ENCODE measurements around the gene B4GALNT2.
"Not testable (repeated sequence)": the region's sequence is repeated elsewhere in the genome, so short reads cannot be mapped to it uniquely, and the experiment has no call there.

B4GALNT2 gene

DNA sequence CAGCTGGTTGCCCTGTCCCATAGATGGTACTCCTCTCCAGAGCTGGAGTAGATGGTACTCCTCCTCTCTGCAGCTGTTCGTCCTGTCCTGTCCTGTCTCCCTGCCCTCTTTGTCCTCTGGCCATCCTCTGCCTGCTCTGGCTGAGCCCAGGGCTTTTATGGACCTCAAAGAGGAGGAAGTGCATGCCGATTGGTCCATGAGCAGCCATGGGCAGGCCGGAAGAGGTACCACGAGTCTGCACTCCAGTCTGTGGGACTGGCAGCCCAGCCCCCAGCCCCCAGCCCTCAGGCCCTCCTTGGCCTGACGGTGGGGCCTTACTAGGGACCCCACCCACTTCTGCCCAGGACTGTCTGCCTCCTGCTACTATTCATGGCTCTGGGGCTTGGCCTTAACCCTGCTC, 50.8 kb downstream of the B4GALNT2 start:
- no peak for DNase-seq (ENCODE audit: low read depth)

DNA sequence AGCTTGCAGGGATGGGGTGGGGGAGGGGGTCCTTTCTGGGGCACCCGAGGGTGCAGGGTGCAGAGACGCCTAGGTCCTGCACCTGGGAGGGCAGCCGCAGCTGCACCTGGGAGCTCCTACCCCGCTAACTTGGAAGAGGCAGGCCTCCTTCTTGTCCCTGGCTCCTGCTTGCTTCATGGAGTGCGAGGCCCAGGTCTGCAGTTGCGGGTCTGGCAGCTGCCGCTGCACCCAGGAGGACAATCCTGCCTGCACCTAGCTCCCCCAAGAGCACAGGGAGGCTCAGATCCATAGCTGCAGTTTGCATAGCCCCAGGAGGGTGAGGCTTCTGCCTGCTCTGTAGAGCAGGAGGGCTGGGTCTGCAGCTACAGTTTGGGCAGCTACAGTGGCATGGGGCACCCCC, 51.2 kb downstream of the B4GALNT2 start:
- DNase-seq (ENCODE audit: low read depth) = no peak

DNA sequence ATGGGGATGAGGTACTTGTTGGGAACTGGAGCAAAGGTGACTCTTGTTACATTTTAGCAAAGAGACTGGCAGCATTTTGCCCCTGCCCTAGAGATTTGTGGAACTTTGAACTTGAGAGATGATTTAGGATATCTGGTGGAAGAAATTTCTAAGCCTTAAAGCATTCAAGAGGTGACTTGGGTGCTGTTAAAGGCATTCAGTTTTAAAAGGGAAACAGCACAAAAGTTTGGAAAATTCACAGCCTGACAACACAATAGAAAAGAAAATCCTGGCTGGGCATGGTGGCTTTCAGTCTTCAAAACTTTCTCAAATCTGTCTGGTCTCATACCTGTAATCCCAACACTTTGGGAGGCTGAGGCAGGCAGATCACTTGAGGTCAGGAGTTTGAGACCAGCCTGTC, 52.0 kb downstream of the B4GALNT2 start:
- not testable (repeated sequence) for DNase-seq (ENCODE audit: low read depth)

DNA sequence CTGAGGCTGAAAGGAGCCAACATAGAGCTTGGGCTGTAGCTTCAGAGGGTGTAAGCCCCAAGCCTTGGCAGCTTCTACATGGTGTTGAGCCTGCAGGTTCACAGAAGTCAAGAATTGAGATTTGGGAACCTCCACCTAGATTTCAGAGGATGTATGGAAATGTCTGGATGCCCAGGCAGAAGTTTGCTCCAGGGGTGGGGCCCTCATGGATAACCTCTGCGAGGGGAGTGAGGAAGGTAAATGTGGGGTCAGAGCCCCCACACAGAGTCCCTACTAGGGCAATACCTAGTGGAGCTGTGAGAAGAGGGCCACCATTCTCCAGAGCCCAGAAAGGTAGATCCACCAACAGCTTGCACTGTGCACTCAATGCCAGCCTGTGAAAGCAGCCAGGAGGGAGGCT, 52.8 kb downstream of the B4GALNT2 start:
- not testable (repeated sequence) for DNase-seq (ENCODE audit: low read depth)

DNA sequence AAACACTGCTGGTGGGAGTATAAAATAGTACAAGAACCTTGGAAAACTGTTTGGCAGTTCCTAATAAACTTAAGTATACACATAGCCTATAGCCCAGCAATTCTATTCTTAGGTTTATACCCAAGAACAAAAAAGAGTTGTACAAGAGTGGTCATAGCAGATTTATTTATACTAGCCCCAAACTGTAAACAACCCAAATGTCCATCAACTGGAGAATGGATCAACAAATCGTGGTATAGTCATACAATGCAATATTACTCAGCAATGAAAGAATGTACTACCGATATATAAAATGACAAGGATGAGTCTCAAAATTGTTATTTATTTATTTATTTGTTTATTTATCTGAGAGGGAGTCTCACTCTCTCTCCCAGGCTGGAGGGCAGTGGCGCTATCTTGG, 54.7 kb downstream of the B4GALNT2 start:
- no peak for DNase-seq (ENCODE audit: low read depth)

DNA sequence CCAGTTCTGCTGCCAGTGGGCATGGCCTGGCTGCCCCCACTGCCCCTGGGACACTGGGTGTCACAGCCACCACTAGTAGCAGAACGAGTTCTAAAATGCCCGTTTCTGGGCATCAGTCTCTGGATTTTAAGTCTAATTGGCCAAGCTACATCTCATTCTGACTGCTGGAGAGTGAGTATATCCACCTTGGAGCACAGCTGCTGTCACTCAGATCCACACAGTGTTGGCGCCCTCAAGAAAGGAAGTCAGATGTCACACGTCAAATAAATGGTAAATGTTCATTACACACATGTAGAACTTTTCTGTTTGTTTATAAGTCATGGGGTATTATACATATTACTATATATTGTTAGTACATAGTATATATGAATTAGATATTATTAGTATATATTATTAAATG, 58.4 kb downstream of the B4GALNT2 start:
- DNase-seq (ENCODE audit: low read depth) = no peak

DNA sequence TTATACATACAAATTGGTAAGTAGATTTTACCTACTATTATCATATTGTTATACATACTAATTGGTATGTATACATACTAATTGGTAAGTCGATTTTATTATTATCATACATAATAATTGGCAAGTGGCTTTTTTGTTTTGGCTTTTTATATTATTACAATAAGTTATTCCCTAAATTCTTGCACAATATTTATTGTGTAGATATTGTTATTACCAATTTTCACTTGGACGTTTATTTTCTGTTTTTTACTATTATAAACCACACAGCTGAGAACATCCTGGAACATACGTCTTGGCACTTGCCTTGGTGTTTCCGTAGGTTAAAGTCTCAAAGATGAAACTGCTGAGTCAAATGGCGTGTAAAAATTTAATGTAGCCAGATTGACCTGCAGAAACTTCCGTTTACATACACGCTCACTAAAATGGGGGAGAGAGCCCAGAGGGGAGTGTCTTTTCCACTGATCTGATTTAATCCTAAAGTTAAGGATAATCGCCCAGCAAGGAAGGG, 58.9 kb downstream of the B4GALNT2 start:
- no peak for DNase-seq (ENCODE audit: low read depth)

DNA sequence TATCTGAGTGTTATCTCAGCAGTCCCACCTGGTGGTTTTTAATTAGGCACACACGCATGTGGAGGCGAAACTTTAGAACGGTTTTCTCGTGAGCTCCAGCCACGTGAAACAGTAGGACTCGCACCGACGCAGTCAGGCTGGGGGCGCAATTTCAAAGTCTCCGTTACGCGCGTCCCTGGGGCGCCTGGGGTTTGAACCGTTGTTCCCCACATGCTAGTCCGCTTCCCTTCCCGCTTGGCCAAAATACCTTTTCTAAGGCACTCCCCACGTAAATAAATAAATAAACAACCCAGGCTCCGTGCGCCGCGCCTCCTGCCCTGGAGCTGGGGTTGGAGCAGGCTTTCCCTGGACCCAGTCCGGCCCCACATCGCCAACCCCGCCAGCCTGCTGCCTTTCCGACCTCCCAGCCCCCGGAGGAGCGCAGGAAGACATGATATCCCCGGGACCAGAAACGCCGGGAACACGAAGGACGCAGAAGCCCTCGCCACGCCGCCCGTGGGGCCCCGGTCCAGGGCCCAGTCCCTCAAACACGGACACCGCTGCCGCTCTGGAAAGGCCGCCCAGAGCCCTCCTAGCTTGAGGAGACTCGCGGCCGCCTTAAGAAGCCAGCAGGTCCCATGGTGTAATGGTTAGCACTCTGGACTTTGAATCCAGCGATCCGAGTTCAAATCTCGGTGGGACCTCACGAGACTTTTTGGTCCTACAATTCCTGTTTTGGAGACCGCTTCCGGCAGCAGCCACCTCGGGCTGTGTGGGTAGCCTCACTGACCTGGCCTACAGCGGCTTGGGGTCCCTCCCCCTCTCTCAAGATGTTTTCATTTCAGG, 59.6 kb downstream of the B4GALNT2 start:
- DNase-seq (ENCODE audit: low read depth) = peak; percentile 92

DNA sequence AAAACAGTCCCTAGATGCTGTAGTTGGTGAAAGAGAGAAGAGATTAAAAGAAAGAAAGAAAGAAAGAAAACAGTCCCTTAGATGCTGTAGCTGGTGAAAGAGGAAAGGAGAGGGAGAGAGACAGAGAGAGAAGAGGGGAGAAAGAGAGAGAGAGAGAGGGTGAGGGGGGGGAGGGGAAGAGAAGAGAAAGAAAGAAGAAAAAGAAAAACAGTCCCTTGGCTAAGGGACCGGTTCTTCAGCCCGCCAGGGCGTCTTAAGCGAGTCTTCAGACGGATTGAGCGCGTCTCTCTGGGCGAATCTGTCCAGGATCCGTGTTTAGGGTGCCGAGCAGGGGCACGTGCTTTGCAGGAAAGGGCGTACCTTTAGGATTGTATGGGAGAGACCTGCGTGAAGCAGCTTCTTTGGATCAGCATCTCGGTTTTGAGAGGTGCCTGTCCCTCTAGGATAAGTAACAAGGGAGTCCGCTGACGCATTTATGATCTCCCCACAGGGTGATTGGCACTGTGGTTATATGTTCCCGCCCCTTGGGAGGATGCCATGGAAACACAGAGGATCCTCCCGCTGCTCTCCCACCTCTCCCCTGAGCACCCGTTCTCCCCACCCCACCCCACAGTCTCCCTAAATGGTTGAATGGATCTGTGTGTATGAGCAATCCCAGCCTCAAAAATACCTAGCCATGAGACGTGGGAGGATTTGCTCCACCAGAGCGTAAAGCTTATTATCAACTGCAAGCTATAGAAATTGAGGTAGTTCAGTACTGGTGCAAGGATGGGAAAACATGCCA, 61.1 kb downstream of the B4GALNT2 start:
- DNase-seq (ENCODE audit: low read depth) = no peak

DNA sequence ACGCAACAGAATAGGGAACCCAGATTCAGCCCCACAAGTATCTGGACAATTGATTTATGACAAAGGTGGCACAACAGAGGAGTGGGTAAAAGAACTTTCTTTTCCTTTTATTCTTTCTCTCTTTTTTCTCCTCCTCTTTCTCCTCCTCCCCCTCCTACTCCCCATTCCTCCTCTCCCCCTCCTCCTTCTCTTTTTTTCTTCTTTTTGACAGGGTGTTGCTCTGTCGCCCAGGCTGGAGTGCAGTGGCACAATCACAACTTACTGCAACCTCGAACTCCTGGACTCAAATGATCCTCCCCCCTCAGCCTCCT, 61.7 kb downstream of the B4GALNT2 start:
- DNase-seq (ENCODE audit: low read depth) = no peak

DNA sequence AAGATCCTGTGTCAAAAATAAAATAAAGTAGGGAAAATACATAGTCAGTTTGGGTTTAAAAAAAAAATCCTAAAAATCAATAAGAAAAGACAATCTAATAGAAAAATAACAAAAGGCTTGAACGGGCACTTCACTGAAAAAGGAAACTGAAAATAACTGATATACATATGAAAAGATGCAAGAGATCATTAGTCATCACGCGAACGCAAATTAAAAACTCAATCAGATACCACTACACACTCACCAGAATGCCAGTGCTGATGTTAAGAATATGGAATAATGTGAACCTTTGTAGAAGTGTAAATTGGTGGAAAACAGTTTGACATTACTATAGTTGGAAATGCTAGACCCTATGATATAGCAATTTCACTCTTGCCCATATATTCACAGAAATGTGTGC, 63.2 kb downstream of the B4GALNT2 start:
- DNase-seq (ENCODE audit: low read depth) = no peak

DNA sequence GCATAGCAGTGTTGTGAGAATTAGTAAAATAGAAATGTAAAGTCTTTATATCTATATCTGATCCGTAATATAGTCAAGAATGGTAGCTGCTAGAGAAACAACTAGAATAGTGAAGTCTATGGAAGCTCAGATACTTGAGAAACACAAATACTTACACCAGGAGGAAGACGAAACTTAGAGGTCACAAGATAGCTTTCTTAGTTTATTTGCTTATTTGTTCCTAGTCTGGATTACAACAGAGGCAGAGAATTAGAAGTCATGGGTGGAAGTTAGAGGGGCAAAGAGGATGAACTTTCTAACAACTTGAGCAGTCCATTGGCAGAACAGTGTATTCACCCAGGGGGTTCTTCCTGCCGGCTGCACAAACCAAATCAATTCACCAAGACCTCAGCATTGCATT, 64.0 kb downstream of the B4GALNT2 start:
- no peak for DNase-seq (ENCODE audit: low read depth)

DNA sequence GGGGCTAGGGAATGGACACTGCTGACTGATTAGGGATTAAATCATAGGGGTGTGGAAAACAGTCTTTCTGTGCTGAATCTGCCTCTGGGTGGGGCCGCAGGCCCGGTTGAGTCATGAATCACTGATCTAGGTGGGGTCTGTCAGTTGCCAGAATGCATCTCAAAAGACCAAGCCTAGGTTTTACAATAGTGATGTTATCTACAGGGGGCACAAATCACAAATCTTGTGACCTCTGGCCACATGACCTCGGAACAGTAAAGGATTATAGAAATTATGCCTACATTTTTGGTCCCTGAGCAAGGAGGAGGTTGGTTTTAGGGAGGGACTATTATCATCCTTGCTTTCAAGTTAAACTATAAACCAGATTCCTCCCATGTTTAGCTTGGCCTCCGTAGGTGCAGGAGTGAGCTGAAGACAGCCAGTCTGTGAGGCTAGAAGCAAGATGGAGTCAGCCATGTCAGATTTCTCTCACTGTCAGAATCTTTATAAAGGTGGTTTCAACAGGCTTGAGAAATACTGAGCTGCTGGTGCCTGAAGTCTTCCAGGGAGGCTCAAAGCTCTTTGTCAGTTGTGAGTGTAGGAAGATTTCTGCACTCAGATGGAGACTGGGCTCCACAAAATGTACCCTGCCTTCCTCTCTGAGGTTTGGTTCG, 64.9 kb downstream of the B4GALNT2 start:
- no peak for DNase-seq (ENCODE audit: low read depth)

DNA sequence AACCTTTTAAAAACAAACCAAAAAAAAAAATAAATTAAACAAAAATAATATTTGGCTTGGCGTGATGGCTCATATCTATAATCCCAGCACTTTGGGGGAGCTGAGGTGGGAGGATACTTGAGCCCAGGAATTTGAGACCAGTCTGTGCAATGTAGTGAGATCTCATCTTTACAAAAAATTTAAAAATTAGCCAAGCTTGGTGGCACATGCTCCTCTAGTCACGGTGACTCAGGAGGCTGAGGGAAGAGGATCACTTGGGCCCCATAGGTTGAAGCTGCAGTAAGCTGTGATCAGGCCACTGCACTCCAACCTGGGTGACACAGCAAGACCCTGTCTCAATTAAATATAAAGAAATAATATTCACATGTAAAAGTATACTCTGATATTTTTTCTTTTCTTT, 65.6 kb downstream of the B4GALNT2 start:
- no peak for DNase-seq (ENCODE audit: low read depth)

DNA sequence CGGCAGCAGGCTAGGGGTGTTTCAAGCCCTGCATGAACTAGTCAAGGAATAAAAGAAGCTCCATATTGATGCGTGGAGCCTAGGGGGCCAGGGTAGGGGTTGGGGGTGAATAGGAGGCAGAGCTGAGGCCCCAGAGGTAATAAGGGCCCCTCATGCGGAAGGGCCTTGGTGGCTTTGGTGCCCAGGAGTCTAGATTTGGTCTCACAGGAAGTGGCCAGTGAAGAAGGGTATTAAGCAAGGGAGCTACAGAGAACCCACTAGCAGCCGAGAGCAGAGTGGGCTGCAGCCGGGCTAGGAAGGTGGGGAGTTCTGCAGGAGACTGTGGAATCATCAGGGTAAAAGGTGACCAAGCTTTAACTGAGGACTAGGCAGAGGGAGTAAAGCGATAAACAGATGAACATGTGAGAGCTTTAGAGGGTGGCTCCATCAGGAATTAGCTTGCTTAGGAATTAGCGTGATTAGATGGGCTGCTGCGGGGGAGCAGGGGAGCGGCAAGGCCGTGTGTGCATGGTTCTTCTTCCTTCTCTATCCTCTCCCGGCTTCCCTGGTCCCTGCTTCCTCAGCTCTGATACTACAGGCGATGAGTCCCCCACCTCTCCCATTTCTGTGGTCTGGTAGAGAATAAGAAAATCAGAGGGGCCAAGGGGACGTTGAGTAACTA, 68.0 kb downstream of the B4GALNT2 start:
- DNase-seq (ENCODE audit: low read depth) = no peak

DNA sequence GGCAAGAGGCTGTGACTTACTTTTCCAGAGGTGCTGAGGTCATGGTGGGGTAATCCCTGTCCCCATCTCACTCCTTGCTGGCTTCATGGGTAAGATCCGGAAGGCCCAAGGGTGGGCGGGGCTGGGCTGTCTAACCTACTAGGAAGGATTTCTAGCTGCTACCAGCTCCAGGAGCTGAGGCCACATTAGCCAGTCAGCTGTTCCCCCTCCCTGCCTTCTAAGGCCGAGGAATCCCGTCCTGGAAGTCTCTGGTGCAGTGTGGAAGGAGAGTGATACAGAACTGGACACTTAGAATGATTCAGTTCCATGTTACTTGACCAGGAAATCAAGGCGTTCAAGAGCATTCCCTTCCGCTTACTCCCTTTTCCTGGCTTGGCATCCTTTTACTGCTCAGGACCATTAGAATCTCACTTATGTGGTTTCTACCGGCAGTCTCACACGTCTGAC, 68.9 kb downstream of the B4GALNT2 start:
- no peak for DNase-seq (ENCODE audit: low read depth)

DNA sequence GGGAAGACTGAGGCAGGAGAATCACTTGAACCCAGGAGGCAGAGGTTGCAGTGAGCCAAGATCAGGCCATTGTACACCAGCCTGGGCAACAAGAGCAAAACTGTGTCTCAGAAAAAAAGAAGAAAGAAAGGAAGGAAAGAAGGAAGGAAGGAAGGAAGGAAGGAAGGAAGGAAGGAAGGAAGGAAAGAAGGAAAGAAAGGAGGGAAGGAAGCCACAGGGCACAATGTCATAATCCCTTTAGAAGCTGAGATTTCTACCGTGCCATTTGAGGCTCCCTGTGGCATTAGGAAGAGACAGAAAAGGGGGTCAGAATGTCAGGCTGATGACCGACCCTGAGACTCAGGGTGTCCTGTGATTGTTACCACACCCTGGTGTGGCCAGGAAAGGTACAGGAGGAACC, 71.2 kb downstream of the B4GALNT2 start:
- no peak for DNase-seq (ENCODE audit: low read depth)

DNA sequence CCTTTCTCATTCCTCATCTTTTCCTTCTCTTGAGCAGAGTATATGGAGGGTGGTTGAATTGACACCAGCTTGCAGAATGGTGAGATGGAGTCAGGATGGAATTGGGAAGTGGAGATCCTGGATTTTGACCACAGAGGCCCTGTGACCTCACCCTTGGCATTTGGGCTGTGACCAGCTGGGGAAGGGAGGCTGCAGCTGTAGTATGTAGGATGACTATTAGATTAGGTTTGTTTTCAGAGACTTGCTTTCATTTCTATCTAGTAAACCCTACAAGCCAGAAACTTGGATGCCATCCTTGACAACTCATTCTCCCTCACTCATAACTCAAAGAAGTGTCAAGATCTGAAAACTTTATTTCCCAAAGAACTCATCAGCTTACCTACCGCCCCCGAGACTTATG, 71.9 kb downstream of the B4GALNT2 start:
- no peak for DNase-seq (ENCODE audit: low read depth)

DNA sequence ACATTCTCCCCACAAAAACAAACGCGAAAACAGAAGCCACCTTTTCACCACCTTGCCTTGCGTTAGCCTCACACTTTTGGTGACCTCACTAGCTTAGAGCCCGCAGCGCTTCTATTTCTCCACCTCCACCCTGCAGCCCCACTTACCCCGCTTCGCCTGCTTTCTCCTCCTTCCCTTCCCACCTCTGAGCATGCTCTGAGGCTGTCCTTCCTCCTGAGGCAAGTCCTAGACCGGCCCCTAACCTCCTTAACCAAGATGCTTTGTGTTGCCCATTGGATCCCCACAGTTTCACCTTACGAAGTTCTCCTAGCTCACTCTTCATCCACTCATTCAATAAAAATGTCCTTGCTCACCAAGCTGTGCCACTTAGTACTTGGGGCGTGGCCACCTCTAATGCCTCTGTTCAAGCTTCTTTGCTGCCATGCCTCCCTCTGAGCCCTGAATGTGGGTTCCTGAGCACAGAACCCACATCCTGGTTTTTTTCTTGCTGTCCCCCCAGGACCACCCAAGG, 76.5 kb downstream of the B4GALNT2 start:
- no peak for DNase-seq (ENCODE audit: low read depth)

DNA sequence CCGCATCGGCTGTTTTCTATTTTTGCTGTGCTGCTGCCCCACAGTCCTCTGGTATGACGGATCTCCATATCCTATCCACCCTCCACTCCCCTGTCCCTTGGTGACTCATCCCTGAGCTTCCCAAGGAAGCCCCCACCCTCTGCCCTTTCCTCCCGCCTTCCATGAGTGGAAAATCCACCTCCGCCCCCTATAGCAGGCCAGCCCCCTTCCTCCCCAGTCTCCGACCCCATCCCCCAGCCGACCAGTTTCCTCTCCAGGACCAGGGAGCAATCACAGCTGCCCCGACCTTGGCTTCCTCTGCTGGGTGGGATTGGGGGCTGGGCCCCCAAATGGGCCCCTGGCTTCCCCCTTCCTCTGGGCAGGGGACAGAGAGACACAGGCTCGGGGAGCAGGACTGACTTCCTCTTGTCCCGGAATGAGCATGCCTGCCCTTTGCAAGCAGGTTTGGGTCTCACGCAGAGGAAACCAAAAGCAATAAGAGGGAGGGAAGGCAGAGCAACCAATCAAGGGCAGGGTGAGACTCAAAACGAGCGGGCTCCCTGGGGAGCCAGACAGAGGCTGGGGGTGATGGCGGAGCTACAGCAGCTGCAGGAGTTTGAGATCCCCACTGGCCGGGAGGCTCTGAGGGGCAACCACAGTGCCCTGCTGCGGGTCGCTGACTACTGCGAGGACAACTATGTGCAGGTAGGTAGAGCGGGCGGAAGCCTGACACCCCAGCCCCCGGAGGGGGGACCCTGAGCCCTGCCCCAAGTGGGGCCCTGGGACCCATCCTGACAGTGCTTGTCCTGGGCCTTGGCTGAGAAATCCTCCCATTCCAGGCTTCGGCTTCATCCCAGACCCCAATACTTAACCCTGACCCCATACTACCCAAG, 77.8 kb downstream of the B4GALNT2 start, which contains the start of the genes ABI3 and GNGT2:
Gene ABI3, plus strand, starts transcription at position 550 of the 872 bp plus-strand sequence. Its CDS starts 18 bp downstream, at position 568.
Gene GNGT2, minus strand, starts transcription at position 417 of the 872 bp plus-strand sequence. CDS start 3,152 bp downstream, outside the sequence.
- no peak for DNase-seq (ENCODE audit: low read depth)

DNA sequence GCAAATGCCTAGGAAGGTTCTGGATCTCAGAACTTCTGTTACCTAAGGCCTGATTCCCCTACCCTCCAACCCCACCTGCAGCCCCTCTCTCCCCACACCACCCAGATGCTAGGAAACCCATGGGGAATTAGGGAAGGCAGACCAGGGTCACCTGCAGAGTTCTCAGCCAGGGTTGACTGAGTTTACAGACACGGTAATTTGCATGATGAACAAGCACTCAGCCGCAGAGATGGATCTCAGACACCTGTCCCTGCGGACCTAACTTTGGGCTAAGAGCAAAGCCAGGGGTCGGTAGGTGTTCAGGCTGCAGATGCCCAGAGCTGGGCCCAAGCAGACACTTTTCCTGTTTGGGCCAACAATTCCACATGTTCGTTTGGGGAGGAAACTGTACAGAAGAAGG, 80.8 kb downstream of the B4GALNT2 start:
- DNase-seq (ENCODE audit: low read depth) = no peak

All from stimulated activated CD8-positive, alpha-beta memory T cell treated with anti-CD3 and anti-CD28 coated beads, Interleukin-15, amount 100 ng/mL, for 1 hour (primary cell).